DOHH2 (cell line): ENCODE data around the gene FMNL3.
"Not testable (repeated sequence)": the region's sequence is repeated elsewhere in the genome, so short reads cannot be mapped to it uniquely, and the experiment has no call there.

ENCODE experiments used
- EZH2phosphoT487 ChIP-seq: fragments of 200-600 bp; sonication (generic); IDR thresholded peaks from 2 replicates; pipeline ENCODE4 v1.6.1; 2017; ENCODE audit warnings: borderline replicate concordance, mild to moderate bottlenecking, antibody characterized with exemption, low read length, moderate library complexity, mixed read lengths
- TF ChIP-seq, protein P1 (sequence below): fragments of 200-600 bp; sonication (generic); IDR thresholded peaks from one replicate; pipeline ENCODE4 v1.5.1; 2014; ENCODE audit warnings: antibody characterized with exemption, mild to moderate bottlenecking, low read depth, low read length; ENCODE audit not compliant: poor library complexity, severe bottlenecking

DNA sequence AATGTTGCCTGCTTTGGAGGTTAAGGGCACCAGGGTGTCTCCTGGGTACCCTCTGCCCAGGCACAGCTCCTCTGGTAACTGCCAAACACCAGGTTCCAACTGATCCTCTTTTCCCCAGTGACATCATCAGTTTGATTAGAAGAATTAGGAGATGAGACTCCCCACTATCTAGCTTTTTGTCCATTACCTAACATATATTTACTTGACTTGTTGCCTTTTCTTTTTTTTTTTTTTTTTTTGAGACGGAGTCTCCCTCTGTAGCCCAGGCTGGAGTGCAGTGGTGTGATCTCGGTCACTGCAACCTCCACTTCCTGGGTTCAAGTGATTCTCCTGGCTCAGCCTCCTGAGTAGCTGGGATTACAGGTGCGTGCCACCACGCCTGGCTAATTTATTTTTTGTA, 101.7 kb downstream of the FMNL3 start, which contains the start of gene FAM186B:
- TF ChIP-seq, protein P1, sequence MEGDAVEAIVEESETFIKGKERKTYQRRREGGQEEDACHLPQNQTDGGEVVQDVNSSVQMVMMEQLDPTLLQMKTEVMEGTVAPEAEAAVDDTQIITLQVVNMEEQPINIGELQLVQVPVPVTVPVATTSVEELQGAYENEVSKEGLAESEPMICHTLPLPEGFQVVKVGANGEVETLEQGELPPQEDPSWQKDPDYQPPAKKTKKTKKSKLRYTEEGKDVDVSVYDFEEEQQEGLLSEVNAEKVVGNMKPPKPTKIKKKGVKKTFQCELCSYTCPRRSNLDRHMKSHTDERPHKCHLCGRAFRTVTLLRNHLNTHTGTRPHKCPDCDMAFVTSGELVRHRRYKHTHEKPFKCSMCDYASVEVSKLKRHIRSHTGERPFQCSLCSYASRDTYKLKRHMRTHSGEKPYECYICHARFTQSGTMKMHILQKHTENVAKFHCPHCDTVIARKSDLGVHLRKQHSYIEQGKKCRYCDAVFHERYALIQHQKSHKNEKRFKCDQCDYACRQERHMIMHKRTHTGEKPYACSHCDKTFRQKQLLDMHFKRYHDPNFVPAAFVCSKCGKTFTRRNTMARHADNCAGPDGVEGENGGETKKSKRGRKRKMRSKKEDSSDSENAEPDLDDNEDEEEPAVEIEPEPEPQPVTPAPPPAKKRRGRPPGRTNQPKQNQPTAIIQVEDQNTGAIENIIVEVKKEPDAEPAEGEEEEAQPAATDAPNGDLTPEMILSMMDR: not testable (repeated sequence)
- not testable (repeated sequence) for TF ChIP-seq EZH2phosphoT487
